OCI-LY7 (cell line): ENCODE data around the gene SLC7A11.

ENCODE experiments used
- EZH2phosphoT487 ChIP-seq: fragments of 200-600 bp; sonication (generic); IDR thresholded peaks from 2 replicates; pipeline ENCODE4 v1.6.1; 2018; ENCODE audit warnings: low read depth, borderline replicate concordance, mild to moderate bottlenecking, mixed run types, antibody characterized with exemption, low read length, moderate library complexity, mixed read lengths
- TF ChIP-seq, protein P1 (sequence below): fragments of 200-600 bp; sonication (generic); conservative IDR thresholded peaks from 2 replicates; pipeline ENCODE4 v1.5.1; 2014; ENCODE audit warnings: mild to moderate bottlenecking, antibody characterized with exemption, low read length, moderate library complexity, mixed read lengths

DNA sequence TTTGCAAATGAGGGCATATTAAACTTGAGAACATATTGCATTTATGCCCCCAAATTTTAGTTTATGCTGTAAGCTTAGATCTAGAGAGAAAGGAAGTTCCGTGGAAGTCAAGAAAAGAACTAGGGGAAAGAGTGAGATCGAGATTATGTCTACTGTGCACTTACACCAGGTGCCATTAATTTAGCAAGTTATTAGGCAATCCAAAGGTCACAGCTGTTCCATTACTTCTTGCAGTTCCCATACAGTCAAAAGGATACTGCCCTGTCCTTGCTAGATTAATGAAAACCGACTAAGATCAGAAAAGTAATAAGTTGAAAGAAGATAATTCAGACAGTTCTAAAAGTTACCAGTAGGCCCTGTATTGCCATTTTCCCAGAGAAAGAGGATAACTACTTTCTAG lies 49.3 kb upstream of the SLC7A11 start:
- TF ChIP-seq, protein P1, sequence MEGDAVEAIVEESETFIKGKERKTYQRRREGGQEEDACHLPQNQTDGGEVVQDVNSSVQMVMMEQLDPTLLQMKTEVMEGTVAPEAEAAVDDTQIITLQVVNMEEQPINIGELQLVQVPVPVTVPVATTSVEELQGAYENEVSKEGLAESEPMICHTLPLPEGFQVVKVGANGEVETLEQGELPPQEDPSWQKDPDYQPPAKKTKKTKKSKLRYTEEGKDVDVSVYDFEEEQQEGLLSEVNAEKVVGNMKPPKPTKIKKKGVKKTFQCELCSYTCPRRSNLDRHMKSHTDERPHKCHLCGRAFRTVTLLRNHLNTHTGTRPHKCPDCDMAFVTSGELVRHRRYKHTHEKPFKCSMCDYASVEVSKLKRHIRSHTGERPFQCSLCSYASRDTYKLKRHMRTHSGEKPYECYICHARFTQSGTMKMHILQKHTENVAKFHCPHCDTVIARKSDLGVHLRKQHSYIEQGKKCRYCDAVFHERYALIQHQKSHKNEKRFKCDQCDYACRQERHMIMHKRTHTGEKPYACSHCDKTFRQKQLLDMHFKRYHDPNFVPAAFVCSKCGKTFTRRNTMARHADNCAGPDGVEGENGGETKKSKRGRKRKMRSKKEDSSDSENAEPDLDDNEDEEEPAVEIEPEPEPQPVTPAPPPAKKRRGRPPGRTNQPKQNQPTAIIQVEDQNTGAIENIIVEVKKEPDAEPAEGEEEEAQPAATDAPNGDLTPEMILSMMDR = no peak
- no peak for TF ChIP-seq EZH2phosphoT487
